Immature natural killer cell (primary cell): ENCODE measurements around the gene HLA-DPB1. TPM values are rescaled to one million over a fixed set of nuclear protein-coding genes. Genes with fewer than 3 reads are reported as not detected.
"Not testable (repeated sequence)": the region's sequence is repeated elsewhere in the genome, so short reads cannot be mapped to it uniquely, and the experiment has no call there.

Experiments used
- DNase-seq, 3 donors: peaks; one replicate each; pipeline ENCODE4 v3.0.0; 2022; ENCODE audit warnings: mixed read lengths in 1 of 3
- H3K27ac Mint-ChIP-seq, 6 donors: one replicate each; pipeline ENCODE4 v1.8.0; 2020; ENCODE audit warnings: mixed read lengths in 6 of 6, mild to moderate bottlenecking in 5 of 6, inconsistent platforms in 4 of 6, moderate library complexity in 3 of 6
- H3K27me3 Mint-ChIP-seq, 3 donors: one replicate each; pipeline ENCODE4 v1.8.0; 2020 to 2021; ENCODE audit warnings: low read depth in 3 of 3, mild to moderate bottlenecking in 3 of 3, mixed read lengths in 3 of 3, moderate library complexity in 3 of 3, inconsistent platforms in 1 of 3
- H3K36me3 Mint-ChIP-seq, 3 donors: one replicate each; pipeline ENCODE4 v1.8.0; 2020; ENCODE audit warnings: mixed read lengths in 3 of 3, inconsistent platforms in 2 of 3, mild to moderate bottlenecking in 2 of 3
- H3K4me1 Mint-ChIP-seq, 2 donors: one replicate each; pipeline ENCODE4 v1.8.0; 2020; ENCODE audit warnings: inconsistent platforms in 2 of 2, mild to moderate bottlenecking in 2 of 2, mixed read lengths in 2 of 2, moderate library complexity in 1 of 2
- H3K4me3 Mint-ChIP-seq, 5 donors: one replicate each; pipeline ENCODE4 v1.8.0; 2020; ENCODE audit warnings: mild to moderate bottlenecking in 5 of 5, mixed read lengths in 5 of 5, inconsistent platforms in 3 of 5, moderate library complexity in 3 of 5
- H3K9me3 Mint-ChIP-seq, 6 donors: one replicate each; pipeline ENCODE4 v1.8.0; 2020; ENCODE audit warnings: mild to moderate bottlenecking in 6 of 6, mixed read lengths in 6 of 6, inconsistent platforms in 4 of 6, moderate library complexity in 3 of 6
- polyA plus RNA-seq, 3 donors: library from polyadenylated mRNA; unstranded; fragments of 300-500 nt; fragmentation: Illumina TruSeq; gene quantifications; one replicate each; pipeline ENCODE4 v1.2.3, GENCODE V29; 2021

HLA-DPB1 gene
- polyA plus RNA-seq, 3 donors from 2014 or later = 183 to 353 (median 296) TPM

DNA sequence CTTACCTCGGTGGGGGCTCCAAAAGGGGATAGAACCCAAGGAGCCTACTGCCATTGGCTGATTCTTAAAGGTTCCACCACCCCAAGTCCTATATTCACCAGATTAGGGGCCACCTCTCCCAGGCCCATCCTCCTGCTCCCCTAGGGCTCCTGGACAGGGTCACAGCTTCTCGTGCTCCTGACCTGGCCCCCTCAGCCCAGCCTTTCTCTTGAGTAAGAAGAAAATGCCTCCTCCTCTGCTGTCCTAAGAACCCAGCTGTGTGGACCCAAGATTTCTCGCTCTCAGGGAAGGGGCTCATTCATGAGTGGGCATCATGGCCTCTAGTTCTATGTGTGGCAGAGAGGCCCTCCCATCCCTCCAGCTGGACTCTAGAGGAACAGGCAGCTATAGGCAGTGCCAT lies 16.6 kb downstream of the HLA-DPB1 start:
- no peak overlapping the region for H3K27ac Mint-ChIP-seq
- no peaks in the 10 kb centered on the region for H3K4me1 Mint-ChIP-seq
- no peak overlapping the region for H3K4me3 Mint-ChIP-seq
- peaks cover 0 to 3% (median 2%) of the 10 kb centered on the region in 6 donors for H3K9me3 Mint-ChIP-seq
- H3K27me3 Mint-ChIP-seq = peaks cover 0 to 15% (median 3%) of the 10 kb centered on the region in 3 donors
- DNase-seq = no peak
- H3K36me3 Mint-ChIP-seq = no peaks in the 10 kb centered on the region

DNA sequence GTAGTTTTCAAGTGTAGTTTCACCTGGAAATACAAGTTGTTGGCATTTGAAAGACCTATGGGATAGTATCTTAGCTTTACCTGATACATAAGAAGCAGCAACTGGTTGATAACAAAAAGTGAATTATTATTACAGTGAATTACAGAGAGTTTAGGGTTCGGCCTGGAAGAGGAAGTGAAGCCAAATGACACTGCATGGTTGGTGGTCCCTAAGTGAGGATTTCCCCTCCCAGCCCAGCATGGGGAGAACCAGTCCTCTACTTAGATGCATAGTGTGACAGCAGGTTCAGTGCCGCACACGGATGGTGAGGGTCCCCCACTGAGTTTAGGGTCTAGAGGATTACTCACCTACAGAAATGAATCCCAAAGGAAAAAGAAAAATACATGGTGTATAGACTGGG lies 18.1 kb downstream of the HLA-DPB1 start:
- Mint-ChIP-seq H3K27ac (no peak overlapping the region), H3K4me3 (no peak overlapping the region), H3K36me3 (no peaks in the 10 kb centered on the region), H3K9me3 (peaks cover 5 to 18% (median 8%) of the 10 kb centered on the region in 6 donors), H3K27me3 (peaks cover 0 to 18% (median 3%) of the 10 kb centered on the region in 3 donors), H3K4me1 (no peaks in the 10 kb centered on the region)
- no peak for DNase-seq

DNA sequence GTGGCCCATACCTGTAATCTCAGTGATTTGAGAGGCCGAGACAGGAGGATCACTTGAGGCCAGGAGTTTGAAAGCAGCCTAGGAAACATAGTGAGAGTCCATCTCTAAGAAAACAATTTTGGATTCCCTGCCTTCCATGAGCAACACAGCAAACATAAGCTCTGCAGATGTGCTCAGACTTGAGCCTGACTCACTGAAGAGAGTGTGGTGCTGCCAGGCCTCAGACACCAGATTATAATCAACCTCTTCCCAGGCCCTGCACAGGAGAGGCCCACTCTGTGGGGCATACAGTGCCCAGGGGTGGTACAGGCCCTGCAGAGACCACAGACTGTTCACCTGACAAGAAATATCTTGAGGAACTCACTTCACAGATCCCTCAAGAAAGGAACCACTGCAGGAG lies 19.9 kb downstream of the HLA-DPB1 start:
- Mint-ChIP-seq H3K4me3 (no peak overlapping the region), H3K36me3 (peaks cover 0 to 7% (median 3%) of the 10 kb centered on the region in 3 donors), H3K27ac (no peak overlapping the region), H3K27me3 (peaks cover 0 to 29% (median 11%) of the 10 kb centered on the region in 3 donors), H3K9me3 (peaks cover 20 to 36% (median 25%) of the 10 kb centered on the region in 6 donors), H3K4me1 (no peaks in the 10 kb centered on the region)
- no peak for DNase-seq

DNA sequence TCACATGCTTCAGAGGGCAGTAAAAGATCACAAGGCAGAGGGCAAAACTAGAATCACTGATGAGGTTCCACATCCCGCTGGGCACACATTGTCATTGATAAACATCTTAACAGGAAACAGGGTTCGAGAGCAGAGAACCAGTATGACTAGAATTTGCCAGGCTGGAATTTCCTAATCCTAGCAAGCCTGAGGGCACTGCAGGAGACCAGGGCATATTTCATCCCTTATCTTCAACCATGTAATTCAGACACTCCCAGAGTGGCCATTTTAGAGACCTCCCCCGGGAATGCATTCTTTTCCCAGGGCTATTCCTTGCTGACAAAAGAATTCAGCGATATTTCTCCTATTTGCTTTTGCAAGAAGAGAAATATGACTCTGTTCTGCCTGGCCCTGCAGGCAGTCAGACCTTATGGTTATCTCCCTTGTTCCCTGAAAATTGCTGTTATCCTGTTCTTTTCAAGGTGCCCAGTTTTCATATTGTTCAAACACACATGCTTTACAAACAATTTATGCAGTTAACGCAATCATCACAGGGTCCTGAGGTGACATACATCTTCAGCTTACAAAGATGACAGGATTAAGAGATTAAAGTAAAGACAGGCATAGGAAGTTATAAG lies 25.4 kb downstream of the HLA-DPB1 start:
- not testable (repeated sequence) for DNase-seq, H3K4me1 Mint-ChIP-seq, H3K27ac Mint-ChIP-seq, H3K4me3 Mint-ChIP-seq
- Mint-ChIP-seq H3K27me3 (peaks cover 5 to 38% (median 14%) of the 10 kb centered on the region in 3 donors), H3K9me3 (peaks cover 24 to 52% (median 35%) of the 10 kb centered on the region in 6 donors), H3K36me3 (peaks cover 0 to 12% (median 3%) of the 10 kb centered on the region in 3 donors)

DNA sequence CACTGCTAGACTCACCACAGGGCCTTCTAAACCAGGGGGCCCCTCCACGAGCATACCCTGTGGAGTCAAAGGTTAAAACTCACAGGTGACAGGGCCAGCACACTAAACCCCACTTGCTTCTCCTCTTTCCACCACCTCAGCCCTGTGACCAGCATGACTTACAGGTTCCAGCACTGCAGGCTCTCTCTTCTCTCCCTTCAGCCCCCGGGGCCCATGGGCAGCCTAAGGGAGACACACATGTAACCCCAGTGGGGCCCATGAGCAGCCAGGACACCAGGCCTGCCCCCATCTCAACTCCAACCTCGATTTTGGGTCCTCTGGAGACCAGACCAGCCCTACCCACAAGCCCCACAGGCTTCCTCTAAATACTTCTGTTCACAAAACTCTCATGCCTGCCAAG lies 28.0 kb downstream of the HLA-DPB1 start:
- no peak overlapping the region for H3K27ac Mint-ChIP-seq
- H3K36me3 Mint-ChIP-seq = peaks cover 0 to 12% (median 3%) of the 10 kb centered on the region in 3 donors
- peak overlapping the region in 1 of 5 donors; percentile 17 for H3K4me3 Mint-ChIP-seq
- no peak for DNase-seq
- H3K4me1 Mint-ChIP-seq = no peaks in the 10 kb centered on the region
- peaks cover 20 to 36% (median 27%) of the 10 kb centered on the region in 6 donors for H3K9me3 Mint-ChIP-seq
- H3K27me3 Mint-ChIP-seq = peaks cover 5 to 25% (median 18%) of the 10 kb centered on the region in 3 donors

DNA sequence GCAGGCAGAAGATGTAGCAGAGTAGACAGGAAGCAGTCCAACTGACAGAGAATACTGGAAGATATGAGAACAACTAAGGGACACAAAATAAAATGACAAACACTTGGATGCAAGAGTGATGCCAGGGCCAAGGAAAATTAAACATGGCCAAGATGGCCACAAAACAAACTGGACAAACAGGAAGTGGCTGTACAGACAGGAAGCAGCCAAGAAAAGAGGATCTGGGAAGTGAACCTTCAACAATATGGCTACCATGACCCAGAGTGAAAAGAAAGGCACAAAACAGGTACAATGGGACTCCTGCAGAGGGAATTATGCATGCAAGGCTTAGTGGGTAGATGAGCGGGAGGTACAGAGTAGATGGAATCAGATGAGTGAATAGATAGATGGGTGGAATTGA lies 29.1 kb downstream of the HLA-DPB1 start:
- Mint-ChIP-seq H3K27me3 (peaks cover 5 to 18% (median 17%) of the 10 kb centered on the region in 3 donors), H3K9me3 (peaks cover 10 to 25% (median 19%) of the 10 kb centered on the region in 6 donors), H3K4me1 (no peaks in the 10 kb centered on the region), H3K36me3 (peaks cover 0 to 7% (median under 1%) of the 10 kb centered on the region in 3 donors), H3K27ac (no peak overlapping the region), H3K4me3 (no peak overlapping the region)
- no peak for DNase-seq

DNA sequence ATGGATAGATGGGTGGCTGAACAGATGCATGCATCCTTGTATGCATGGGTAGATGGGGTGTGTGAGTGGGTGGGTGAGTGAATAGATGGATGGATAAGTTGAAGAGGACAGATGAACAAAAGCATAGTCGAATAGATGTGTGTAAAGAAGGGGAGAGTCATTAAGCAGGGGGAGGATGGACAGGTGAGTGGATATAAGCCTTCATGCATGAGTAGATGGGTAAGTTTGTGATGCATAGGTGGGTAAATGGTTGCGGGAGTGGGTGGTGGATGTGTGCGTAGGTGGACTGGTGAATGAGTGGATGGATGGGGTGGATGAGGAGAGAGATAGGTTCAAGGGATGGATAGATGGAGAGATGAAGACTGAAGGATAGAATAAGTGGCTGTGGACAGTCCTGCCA lies 29.6 kb downstream of the HLA-DPB1 start:
- peaks cover 0 to 7% (median 0%) of the 10 kb centered on the region in 3 donors for H3K36me3 Mint-ChIP-seq
- H3K4me1 Mint-ChIP-seq = no peaks in the 10 kb centered on the region
- peaks cover 5 to 18% (median 13%) of the 10 kb centered on the region in 3 donors for H3K27me3 Mint-ChIP-seq
- DNase-seq = no peak
- H3K4me3 Mint-ChIP-seq = no peak overlapping the region
- no peak overlapping the region for H3K27ac Mint-ChIP-seq
- H3K9me3 Mint-ChIP-seq = peaks cover 7 to 20% (median 14%) of the 10 kb centered on the region in 6 donors

DNA sequence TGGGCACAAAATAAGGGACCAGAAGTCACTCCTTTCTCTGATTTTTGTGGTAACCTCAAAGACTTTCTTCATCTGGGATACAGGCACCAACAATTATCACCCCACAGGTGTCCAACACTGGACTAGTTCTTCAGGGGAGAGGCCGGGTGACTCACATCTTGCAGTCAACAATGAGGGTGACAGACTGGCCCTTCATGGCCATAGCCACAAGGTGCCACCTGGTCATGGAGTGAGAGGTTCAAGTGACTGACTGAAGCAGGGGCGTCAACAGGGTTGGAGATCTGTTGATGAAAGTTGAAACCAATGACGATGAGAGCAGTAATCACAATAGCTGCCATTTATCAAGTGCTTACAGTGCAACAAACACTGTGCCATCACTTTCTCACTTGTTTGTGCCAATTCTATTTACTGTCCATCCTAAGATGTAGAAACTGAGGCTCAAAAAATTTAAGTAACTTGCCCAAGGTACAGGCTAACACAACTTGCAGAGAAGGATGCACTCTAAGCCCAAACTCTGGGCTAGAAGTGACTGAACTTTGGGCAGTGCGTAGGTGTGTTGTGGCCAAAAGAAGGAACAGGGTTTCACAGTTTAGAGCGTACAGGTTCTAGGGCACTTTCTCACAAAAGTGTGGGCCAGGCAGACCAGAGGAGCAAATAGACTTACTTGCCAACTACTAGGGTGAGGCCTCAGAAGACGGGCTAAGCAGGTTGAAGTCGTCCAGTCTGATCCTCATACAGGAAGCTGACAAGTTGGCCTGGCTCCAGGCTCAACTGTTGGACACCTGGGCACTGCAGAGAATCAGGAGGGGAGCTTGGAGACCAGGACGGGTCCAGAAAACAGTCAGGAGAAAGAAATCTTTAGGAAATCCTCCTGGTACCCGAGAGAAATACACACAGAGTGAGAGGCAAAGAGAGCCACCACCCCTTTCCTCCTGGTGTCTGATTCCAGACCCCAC lies 30.4 kb downstream of the HLA-DPB1 start:
- Mint-ChIP-seq H3K4me1 (no peaks in the 10 kb centered on the region), H3K27me3 (peaks cover 3 to 17% (median 11%) of the 10 kb centered on the region in 3 donors), H3K4me3 (no peak overlapping the region), H3K27ac (no peak overlapping the region), H3K9me3 (peaks cover 0 to 12% (median 7%) of the 10 kb centered on the region in 6 donors), H3K36me3 (no peaks in the 10 kb centered on the region)
- no peak for DNase-seq

DNA sequence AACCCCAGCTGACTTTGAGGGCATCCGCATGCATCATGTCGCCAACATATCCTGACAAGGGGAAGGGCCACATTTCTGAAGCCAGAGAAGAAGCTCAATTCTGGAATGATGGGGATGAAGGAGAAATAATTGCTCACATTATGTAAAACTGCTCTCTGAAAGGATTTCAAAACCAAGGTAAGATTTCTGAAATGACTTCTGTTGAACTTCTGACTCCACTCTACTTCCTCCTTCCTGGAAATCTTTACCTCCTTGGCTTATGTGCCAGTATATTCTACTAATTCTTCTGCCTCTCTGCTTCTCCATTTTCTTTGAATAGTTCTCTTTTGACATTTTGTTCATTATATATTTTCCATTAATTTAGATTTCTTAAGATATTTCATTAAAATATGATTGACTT lies 31.9 kb downstream of the HLA-DPB1 start:
- no peaks in the 10 kb centered on the region for H3K4me1 Mint-ChIP-seq
- DNase-seq = no peak
- peaks cover 3 to 16% (median 7%) of the 10 kb centered on the region in 3 donors for H3K27me3 Mint-ChIP-seq
- H3K4me3 Mint-ChIP-seq = no peak overlapping the region
- no peak overlapping the region for H3K27ac Mint-ChIP-seq
- H3K9me3 Mint-ChIP-seq = no peaks in the 10 kb centered on the region
- H3K36me3 Mint-ChIP-seq = no peaks in the 10 kb centered on the region

DNA sequence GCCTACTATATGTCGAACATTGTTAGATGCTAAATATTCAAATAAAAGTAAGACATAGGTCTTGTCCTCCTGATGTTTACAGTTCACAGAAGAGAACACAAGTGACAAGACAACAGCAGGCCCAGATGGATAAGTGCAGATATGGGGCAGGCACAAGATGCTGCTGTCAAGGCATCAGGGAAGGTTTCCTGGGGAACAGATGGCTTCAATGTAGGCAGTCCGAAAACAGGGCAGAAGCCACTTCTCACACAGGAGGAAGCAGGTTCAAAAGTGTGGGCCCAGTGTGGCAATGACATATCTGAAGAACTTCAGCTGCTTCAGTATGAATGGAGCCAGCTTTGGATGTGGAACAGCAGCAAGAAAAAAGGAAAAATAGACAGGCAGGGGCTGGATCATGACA lies 32.5 kb downstream of the HLA-DPB1 start:
- Mint-ChIP-seq H3K27me3 (peaks cover 3 to 20% (median 7%) of the 10 kb centered on the region in 3 donors), H3K9me3 (no peaks in the 10 kb centered on the region), H3K4me3 (no peak overlapping the region), H3K4me1 (no peaks in the 10 kb centered on the region), H3K36me3 (no peaks in the 10 kb centered on the region), H3K27ac (no peak overlapping the region)
- no peak for DNase-seq

DNA sequence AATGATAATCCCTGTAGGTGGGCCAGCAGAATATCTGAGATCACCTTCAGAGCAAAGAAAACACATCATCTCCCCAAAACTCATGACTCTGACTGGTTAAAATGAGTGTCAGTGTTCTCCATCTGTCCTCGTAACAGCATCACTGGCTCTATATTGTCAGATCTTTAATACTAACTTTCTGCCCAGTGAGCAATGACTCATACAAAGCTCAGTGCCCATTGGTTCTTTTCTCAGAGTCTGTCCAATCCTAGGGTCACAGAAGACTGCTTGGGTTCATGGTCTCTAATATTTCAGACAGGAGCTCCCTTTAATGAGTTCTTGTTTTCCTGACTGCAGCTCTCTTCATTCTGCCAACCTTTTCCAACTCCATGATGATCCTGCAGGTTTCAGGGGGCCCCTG lies 36.4 kb downstream of the HLA-DPB1 start:
- H3K27ac Mint-ChIP-seq = no peak overlapping the region
- peaks cover 12 to 20% (median 14%) of the 10 kb centered on the region in 3 donors for H3K27me3 Mint-ChIP-seq
- peak; percentile 35 to 48 (median 41) for DNase-seq
- no peak overlapping the region for H3K4me3 Mint-ChIP-seq
- no peaks in the 10 kb centered on the region for H3K36me3 Mint-ChIP-seq
- H3K9me3 Mint-ChIP-seq = no peaks in the 10 kb centered on the region
- H3K4me1 Mint-ChIP-seq = no peaks in the 10 kb centered on the region

DNA sequence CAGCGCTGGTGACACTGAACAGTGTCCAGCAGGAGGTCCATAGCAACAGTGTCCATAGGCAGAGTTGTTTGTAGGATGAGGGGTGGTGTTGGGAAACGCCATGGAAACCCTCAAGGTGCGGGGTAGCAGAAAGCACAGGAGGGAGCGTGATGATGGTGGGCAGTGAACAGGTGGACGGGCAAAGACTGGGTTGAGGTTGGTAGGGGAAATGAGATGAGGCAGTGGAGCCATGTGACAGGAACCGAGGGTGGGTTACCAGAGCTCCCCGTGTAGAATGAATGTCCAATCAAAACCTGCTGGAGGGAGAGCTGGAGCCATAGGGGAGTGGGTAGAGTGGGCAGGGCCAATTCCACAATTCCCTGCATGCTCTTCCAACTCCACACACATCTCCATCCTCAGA lies 38.0 kb downstream of the HLA-DPB1 start:
- peaks cover 13 to 33% (median 17%) of the 10 kb centered on the region in 3 donors for H3K27me3 Mint-ChIP-seq
- H3K4me3 Mint-ChIP-seq = no peak overlapping the region
- no peaks in the 10 kb centered on the region for H3K36me3 Mint-ChIP-seq
- H3K4me1 Mint-ChIP-seq = no peaks in the 10 kb centered on the region
- no peaks in the 10 kb centered on the region for H3K9me3 Mint-ChIP-seq
- peak overlapping the region in 1 of 6 donors; percentile 12 for H3K27ac Mint-ChIP-seq
- no peak for DNase-seq

DNA sequence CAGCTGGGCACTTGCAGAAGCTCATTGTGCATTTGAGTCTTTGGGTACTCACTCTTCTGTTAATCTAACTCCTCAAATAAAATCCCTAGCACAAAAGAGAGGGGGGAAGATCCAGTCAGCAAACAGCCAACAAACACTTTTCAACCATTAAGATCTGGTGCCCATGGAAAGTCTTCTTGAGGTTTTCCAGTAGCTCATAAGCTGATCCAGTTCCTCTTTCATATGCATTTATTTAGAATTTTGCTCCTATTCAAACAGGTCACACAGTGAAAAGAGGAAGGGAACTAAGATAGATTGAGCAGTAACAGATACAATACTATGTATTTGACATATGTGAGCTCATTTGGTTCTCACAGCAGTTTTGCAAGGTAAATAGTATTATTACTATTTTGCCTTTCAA lies 38.6 kb downstream of the HLA-DPB1 start:
- H3K27me3 Mint-ChIP-seq = peaks cover 13 to 33% (median 17%) of the 10 kb centered on the region in 3 donors
- H3K27ac Mint-ChIP-seq = no peak overlapping the region
- no peaks in the 10 kb centered on the region for H3K9me3 Mint-ChIP-seq
- H3K4me1 Mint-ChIP-seq = no peaks in the 10 kb centered on the region
- DNase-seq = no peak
- no peaks in the 10 kb centered on the region for H3K36me3 Mint-ChIP-seq
- H3K4me3 Mint-ChIP-seq = no peak overlapping the region

DNA sequence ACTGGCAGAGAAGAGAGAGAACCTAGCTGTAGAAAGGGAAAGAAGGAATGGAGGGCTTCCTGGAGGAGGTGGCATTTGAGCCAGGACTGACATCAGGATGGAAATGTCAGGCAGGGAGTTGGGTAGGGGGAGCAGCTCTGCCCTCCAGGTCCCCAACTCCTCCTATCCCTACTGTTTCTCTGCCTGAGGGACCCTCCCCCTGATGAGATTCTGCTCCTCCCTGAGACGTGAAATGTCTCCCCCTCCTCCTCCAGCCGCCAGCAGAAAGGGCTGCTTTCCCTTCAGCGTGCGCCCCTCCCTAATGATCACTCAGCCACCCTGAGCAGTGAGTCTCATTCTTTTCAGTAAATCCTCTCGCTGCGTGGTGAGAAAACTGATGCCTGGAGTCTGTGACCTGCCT lies 40.6 kb downstream of the HLA-DPB1 start:
- H3K4me1 Mint-ChIP-seq = no peaks in the 10 kb centered on the region
- DNase-seq = no peak
- no peaks in the 10 kb centered on the region for H3K36me3 Mint-ChIP-seq
- H3K4me3 Mint-ChIP-seq = no peak overlapping the region
- H3K27ac Mint-ChIP-seq = no peak overlapping the region
- no peaks in the 10 kb centered on the region for H3K9me3 Mint-ChIP-seq
- peaks cover 12 to 25% (median 17%) of the 10 kb centered on the region in 3 donors for H3K27me3 Mint-ChIP-seq
